Astrocyte (in vitro differentiated cells and primary cell): ENCODE data around the gene TPRX1. TPM values are rescaled to one million over a fixed set of nuclear protein-coding genes. Genes with fewer than 3 reads are reported as not detected.
A peak's percentile ranks its signal among the peaks of the same experiment; 100 is the strongest.

Experiments used
- DNase-seq: peaks from one replicate; pipeline ENCODE4 v3.0.0-alpha.2; 2010; ENCODE audit warnings: low read depth
- FAIRE-seq: peaks from 2 replicates; lab custom pipeline; 2011; peaks lifted over from hg19 to GRCh38; lab: Jason Lieb, UNC
- H2AFZ ChIP-seq: 2 replicates; pipeline ENCODE4 v1.6.0; 2012; ENCODE audit warnings: low read depth, low read length, inconsistent platforms
- H3K27ac ChIP-seq: 2 replicates; pipeline ENCODE4 v1.5.1; 2011; ENCODE audit warnings: low read depth, low read length, inconsistent platforms
- H3K27me3 ChIP-seq: 2 replicates; pipeline ENCODE4 v1.6.0; 2011; ENCODE audit warnings: low read length, inconsistent platforms; ENCODE audit not compliant: insufficient read depth
- H3K36me3 ChIP-seq: 2 replicates; pipeline ENCODE4 v1.5.1; 2011; ENCODE audit warnings: low read length, inconsistent platforms; ENCODE audit not compliant: insufficient read depth
- H3K4me1 ChIP-seq: 2 replicates; pipeline ENCODE4 v1.5.1; 2011; ENCODE audit warnings: low read length, inconsistent platforms; ENCODE audit not compliant: insufficient read depth
- H3K4me2 ChIP-seq: 2 replicates; pipeline ENCODE4 v1.6.0; 2012; ENCODE audit warnings: low read length, inconsistent platforms
- H3K4me3 ChIP-seq: 2 replicates; pipeline ENCODE4 v1.5.1; 2011; ENCODE audit warnings: low read depth, mild to moderate bottlenecking, low read length, inconsistent platforms; ENCODE audit not compliant: insufficient read depth
- H3K79me2 ChIP-seq: 2 replicates; pipeline ENCODE4 v1.6.0; 2012; ENCODE audit warnings: mild to moderate bottlenecking, low read length, inconsistent platforms; ENCODE audit not compliant: insufficient read depth
- H3K9ac ChIP-seq: 2 replicates; pipeline ENCODE4 v1.6.0; 2012; ENCODE audit warnings: mild to moderate bottlenecking, low read length, inconsistent platforms
- H3K9me3 ChIP-seq: 2 replicates; pipeline ENCODE4 v1.5.1; 2012; ENCODE audit warnings: low read depth, mild to moderate bottlenecking, low read length, inconsistent platforms; ENCODE audit not compliant: insufficient read depth
- H4K20me1 ChIP-seq: 2 replicates; pipeline ENCODE4 v1.6.0; 2012; ENCODE audit warnings: low read length, inconsistent platforms; ENCODE audit not compliant: insufficient read depth
- H3K27ac Mint-ChIP-seq: one replicate; pipeline ENCODE4 v1.8.0; 2021; ENCODE audit warnings: mild to moderate bottlenecking, mixed read lengths; ENCODE audit not compliant: unreplicated experiment
- H3K27me3 Mint-ChIP-seq: one replicate; pipeline ENCODE4 v1.8.0; 2021; ENCODE audit warnings: low read depth, mixed read lengths; ENCODE audit not compliant: unreplicated experiment
- H3K36me3 Mint-ChIP-seq: one replicate; pipeline ENCODE4 v1.8.0; 2021; ENCODE audit warnings: low read depth, mixed read lengths; ENCODE audit not compliant: unreplicated experiment
- H3K4me1 Mint-ChIP-seq: one replicate; pipeline ENCODE4 v1.8.0; 2021; ENCODE audit warnings: low read depth, mixed read lengths; ENCODE audit not compliant: unreplicated experiment
- H3K4me3 Mint-ChIP-seq: one replicate; pipeline ENCODE4 v1.8.0; 2021; ENCODE audit warnings: mild to moderate bottlenecking, moderate library complexity, mixed read lengths; ENCODE audit not compliant: unreplicated experiment
- H3K9me3 Mint-ChIP-seq: one replicate; pipeline ENCODE4 v1.8.0; 2021; ENCODE audit warnings: mild to moderate bottlenecking, mixed read lengths; ENCODE audit not compliant: unreplicated experiment
- EZH2 ChIP-seq: IDR thresholded peaks from 2 replicates; pipeline ENCODE4 v1.6.1; 2012; ENCODE audit warnings: mild to moderate bottlenecking, low read length, inconsistent platforms; ENCODE audit not compliant: insufficient read depth
- total RNA-seq: library from RNA; stranded (reverse); gene quantifications from 2 replicates; pipeline ENCODE4 v1.2.1, GENCODE V29; 2021
- TF ChIP-seq, protein P1 (sequence below): IDR thresholded peaks from 2 replicates; pipeline ENCODE4 v1.5.1; 2011; ENCODE audit warnings: low read depth, mild to moderate bottlenecking, inconsistent platforms, low read length, moderate library complexity; ENCODE audit not compliant: insufficient read depth

The TPRX1 gene
- total RNA-seq, 1 donor from 2014 or later, result not detected

DNA sequence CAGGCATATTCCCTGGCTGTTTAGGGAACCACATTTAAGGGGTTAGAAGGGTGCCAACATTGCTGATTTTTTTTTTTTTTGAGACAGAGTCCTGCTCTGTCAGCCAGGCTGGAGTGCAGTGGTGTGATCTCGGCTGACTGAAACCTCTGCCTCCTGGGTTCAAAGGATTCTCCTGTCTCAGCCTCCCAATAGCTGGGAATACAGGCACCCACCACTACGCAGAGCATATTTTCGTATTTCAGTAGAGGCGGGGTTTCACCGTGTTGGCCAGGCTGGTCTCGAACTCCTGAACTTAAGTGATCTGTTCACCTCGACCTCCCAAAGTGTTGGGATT is 9.6 kb upstream of the TPRX1 start:
- Histone ChIP-seq H3K9me3 (no peaks in the 10 kb centered on the region), H3K27me3 (no peaks in the 10 kb centered on the region), H2AFZ (no peak overlapping the region), H3K9ac (no peak overlapping the region), H4K20me1 (no peaks in the 10 kb centered on the region), H3K4me1 (no peaks in the 10 kb centered on the region), H3K4me2 (no peak overlapping the region), H3K36me3 (no peaks in the 10 kb centered on the region), H3K79me2 (no peaks in the 10 kb centered on the region), H3K4me3 (no peak overlapping the region), H3K27ac (no peak overlapping the region)
- Mint-ChIP-seq H3K36me3 (no peaks in the 10 kb centered on the region), H3K27ac (no peak overlapping the region), H3K27me3 (peaks cover 7% of the 10 kb centered on the region), H3K9me3 (no peaks in the 10 kb centered on the region), H3K4me3 (no peak overlapping the region), H3K4me1 (no peaks in the 10 kb centered on the region)
- TF ChIP-seq EZH2, result no peak
- TF ChIP-seq, protein P1, sequence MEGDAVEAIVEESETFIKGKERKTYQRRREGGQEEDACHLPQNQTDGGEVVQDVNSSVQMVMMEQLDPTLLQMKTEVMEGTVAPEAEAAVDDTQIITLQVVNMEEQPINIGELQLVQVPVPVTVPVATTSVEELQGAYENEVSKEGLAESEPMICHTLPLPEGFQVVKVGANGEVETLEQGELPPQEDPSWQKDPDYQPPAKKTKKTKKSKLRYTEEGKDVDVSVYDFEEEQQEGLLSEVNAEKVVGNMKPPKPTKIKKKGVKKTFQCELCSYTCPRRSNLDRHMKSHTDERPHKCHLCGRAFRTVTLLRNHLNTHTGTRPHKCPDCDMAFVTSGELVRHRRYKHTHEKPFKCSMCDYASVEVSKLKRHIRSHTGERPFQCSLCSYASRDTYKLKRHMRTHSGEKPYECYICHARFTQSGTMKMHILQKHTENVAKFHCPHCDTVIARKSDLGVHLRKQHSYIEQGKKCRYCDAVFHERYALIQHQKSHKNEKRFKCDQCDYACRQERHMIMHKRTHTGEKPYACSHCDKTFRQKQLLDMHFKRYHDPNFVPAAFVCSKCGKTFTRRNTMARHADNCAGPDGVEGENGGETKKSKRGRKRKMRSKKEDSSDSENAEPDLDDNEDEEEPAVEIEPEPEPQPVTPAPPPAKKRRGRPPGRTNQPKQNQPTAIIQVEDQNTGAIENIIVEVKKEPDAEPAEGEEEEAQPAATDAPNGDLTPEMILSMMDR, result no peak
- DNase-seq (no peak), FAIRE-seq (no peak)

DNA sequence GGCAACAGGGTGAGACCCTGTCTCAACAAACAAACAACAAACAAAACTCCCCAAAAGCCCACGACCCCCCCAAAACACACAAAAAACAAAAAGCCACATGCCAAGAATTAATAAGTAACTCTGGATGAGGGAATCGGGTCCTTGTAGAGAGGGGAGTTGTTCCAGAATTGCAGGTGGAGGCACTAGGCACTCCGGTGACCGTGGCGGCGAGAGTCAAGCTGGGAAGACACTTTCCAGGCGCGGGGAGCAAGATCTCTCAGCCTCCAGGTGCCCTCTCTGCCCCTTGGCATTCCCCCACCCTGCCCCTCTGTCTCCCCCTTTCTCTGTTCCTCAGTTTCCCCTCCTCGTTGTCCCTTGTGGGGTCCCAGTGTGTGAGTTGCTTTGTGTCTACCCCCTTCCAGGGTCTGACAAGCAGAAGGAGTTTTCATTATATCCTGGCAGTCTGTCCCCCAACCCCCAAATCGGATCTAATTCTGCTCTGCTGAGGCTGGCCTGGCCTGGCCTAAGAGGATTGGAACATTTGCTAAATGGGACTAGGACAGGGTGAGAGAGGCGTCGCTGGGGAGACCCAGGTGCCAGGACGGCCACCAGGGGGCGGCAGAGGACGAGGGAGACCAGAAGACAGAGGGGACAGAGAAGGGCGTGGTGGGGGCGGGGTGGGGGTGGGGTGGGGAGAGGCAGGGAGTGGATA is 9.1 kb upstream of the TPRX1 start:
- Histone ChIP-seq H3K9me3 (no peaks in the 10 kb centered on the region), H3K27ac (no peak overlapping the region), H4K20me1 (no peaks in the 10 kb centered on the region), H3K4me3 (no peak overlapping the region), H3K79me2 (no peaks in the 10 kb centered on the region), H2AFZ (no peak overlapping the region), H3K4me2 (no peak overlapping the region), H3K9ac (no peak overlapping the region), H3K36me3 (no peaks in the 10 kb centered on the region), H3K27me3 (no peaks in the 10 kb centered on the region), H3K4me1 (no peaks in the 10 kb centered on the region)
- FAIRE-seq (no peak), DNase-seq (no peak)
- Mint-ChIP-seq H3K9me3 (no peaks in the 10 kb centered on the region), H3K4me3 (no peak overlapping the region), H3K4me1 (no peaks in the 10 kb centered on the region), H3K36me3 (no peaks in the 10 kb centered on the region), H3K27me3 (peaks cover 4% of the 10 kb centered on the region), H3K27ac (no peak overlapping the region)
- TF ChIP-seq EZH2, result no peak
- TF ChIP-seq, protein P1, result peak; percentile 29

DNA sequence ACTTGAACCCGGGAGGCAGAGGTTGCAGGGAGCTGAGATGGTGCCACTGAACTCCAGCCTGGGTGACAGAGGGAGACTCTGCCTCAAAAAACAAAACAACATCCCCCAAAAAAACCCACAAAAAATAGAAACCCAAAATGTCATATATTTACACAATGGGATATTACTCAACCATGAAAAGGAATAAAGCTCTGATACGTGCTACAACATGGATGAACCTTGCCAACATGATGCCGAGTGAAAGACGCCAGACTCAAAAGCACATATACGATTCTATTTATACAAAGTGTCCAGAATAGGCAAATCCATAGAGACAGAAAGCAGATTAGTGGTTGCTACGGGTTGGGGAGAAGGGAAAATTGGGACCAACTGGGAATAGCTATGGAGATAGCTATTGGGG is 2.1 kb upstream of the TPRX1 start:
- Histone ChIP-seq H3K27me3 (no peaks in the 10 kb centered on the region), H3K9ac (no peak overlapping the region), H4K20me1 (no peaks in the 10 kb centered on the region), H2AFZ (no peak overlapping the region), H3K4me1 (no peaks in the 10 kb centered on the region), H3K27ac (no peak overlapping the region), H3K9me3 (no peaks in the 10 kb centered on the region), H3K4me2 (no peak overlapping the region), H3K79me2 (no peaks in the 10 kb centered on the region), H3K4me3 (no peak overlapping the region), H3K36me3 (no peaks in the 10 kb centered on the region)
- Mint-ChIP-seq H3K9me3 (peaks cover under 1% of the 10 kb centered on the region), H3K4me1 (no peaks in the 10 kb centered on the region), H3K27me3 (peaks cover 8% of the 10 kb centered on the region), H3K36me3 (peaks cover 2% of the 10 kb centered on the region), H3K27ac (no peak overlapping the region), H3K4me3 (no peak overlapping the region)
- no peak for FAIRE-seq
- no peak for DNase-seq
- TF ChIP-seq EZH2, result no peak
- TF ChIP-seq, protein P1, result no peak
